GM21423 (cell line): ENCODE results near the gene HSPB7.
"Not testable (repeated sequence)": the region's sequence is repeated elsewhere in the genome, so short reads cannot be mapped to it uniquely, and the experiment has no call there.

Source experiments
- ATAC-seq: cut with Tn5 transposase; IDR thresholded peaks from one replicate; pipeline ENCODE4 v1.9.1; 2021; ENCODE audit warnings: mild to moderate bottlenecking, moderate library complexity; ENCODE audit not compliant: unreplicated experiment

HSPB7 gene

DNA sequence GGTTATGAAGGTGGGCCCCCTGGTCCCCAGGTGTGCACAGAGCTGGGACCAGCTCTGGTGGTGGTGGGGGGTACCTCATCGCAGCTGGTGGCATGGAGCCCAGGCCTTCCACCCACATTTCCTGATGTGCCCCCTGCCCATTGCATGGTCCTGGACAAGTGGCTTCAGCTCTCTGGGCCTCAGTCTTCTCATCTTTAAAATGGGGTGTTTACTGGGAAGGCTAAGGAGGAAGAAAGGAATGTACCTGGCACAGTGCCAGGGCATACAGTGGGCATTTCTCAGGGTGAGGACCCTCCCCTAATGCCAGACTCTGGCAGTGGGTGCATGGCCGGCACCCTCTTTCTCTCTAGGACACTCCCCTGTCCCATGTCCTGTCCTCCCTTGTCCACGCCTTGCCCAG is 33.2 kb upstream of the HSPB7 start:
- no peak for ATAC-seq

DNA sequence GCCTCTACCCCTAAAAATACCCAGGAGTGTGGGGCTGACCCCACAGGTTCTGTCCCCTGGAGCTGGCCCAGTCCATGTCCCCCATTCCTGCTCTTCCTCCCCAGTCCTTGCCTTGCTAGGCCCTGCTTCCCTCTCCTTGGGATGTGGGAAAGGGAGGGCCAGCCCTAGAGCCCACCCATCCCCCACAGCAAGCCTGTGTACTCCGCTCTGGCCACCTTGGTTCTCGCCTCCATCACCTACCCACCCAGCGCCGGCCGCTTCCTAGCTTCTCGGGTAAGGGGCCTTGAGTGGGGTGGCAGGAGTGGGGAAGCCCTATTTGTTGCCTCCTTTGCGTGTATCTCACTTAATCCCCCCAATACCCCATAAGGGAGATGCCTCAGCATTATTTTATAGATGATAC is 32.5 kb upstream of the HSPB7 start:
- no peak for ATAC-seq

DNA sequence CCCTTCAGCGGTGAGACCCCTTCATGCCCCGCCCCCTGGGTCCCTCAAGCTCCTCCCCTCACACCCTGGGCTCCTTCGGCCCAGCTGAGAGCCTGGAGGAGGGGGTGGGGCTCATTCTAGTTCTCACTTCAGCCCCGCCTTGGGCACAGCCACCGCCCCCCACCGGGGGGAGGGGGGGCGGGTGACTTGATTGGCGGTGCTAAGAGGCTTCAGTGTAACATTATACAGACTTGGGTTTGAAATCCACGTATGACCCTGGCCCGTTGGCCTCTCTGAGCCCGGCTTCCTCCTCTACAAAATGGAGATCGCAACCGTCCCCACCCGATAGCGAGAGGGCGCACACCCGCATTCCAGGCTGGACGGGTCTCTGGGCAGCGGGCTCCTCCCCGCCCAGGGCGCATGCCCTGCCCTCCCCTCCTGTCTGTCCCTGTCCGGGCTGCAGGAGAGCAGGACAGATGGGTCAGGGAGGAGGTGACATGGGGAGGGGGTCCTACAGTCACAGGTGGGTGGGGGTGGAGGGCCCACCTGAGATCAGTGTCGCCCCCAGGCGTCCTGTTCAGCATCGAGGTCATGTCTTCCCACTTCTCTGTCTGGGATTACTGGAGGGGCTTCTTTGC is 30.8 kb upstream of the HSPB7 start:
- ATAC-seq = no peak

DNA sequence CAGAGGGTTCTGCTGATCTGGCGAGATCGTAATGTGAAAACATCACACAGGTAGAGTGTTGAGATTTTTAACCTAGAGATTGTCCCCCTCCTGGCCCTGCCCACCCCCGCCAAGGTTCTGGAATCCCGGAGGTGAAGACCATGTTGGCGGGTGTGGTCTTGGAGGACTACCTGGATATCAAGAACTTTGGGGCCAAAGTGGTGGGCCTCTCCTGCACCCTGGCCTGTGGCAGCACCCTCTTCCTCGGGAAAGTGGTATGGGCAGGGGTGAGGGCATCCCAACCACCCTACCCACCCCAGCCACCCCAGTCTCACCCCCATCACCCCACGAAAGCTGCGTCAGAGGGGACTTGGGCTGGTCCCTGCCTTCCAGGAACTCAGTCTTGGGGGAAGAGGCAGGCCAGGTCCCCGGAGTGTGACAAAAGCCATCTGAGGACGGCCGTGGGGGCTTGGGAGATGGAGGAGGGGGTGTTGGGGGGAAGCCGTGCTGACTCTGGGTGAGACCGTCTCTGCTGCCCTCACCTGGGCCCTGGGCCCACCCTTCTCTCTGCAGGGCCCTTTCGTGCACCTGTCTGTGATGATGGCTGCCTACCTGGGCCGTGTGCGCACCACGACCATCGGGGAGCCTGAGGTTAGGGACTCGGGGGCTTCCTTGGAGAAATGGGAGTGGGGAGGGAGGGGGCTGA is 30.1 kb upstream of the HSPB7 start:
- ATAC-seq = no peak

DNA sequence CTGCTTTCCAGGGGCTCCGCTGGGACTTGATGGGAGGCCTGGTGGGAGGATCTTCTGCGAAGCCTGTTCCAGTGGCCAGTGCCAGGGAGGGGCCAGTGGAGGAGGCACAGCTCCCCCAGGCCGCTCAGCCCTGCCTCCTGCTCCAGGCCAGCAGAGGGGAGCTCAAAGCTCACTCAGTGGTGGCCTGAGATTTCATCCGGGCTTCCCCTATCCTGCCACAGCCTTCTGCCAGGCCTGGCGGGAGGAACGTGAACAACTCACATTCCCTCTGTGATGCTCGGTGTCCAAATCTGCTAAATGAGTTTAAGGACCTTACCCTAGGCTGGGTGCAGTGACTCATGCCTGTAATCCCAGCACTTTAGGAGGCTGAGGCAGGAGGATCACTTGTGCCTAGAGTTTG is 29.0 kb upstream of the HSPB7 start:
- ATAC-seq = no peak

DNA sequence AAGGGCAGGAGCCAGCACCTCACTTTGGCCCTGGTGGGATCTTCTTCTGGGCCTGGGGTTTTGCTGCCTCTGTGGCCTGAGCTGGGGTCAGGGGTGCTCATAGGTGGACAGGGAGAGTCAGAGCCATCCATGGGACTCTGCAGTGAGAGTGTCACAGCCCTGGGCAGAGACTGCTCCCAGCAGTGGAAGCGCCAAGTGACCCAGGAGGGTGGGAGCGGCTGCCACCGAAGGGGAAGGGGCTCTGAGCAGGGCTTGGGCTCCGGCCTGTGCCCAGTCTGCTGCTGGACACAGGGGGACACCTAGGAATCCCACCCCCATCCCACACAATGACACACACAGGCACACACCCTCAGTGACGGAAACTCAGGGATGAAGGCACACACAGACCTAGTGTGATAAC is 26.1 kb upstream of the HSPB7 start:
- no peak for ATAC-seq

DNA sequence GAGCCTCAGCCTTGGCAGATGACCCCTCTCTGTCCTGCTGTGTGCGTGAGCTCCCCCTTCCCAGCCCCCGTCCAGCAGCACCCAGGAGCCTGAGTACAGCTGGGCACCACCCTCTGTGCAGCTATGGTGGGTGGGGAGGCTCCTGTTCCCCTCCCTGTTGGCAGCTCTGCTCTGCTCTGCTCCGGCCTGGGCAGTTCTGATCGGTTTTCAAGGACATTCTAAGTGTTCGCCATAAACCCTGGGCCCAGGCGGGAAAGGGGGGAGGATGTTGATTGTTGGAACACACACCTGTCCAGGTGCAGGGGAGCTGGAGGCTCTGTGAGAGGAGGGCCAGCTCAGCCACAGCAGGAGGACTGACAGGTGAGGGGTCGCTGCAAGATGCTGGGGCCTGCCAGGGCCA is 25.7 kb upstream of the HSPB7 start, which contains the start of gene CLCNKB:
TSS of gene CLCNKB (plus strand) at position 262 of the 400 bp plus-strand sequence. CDS start 711 bp downstream, outside the sequence.
- ATAC-seq = no peak

DNA sequence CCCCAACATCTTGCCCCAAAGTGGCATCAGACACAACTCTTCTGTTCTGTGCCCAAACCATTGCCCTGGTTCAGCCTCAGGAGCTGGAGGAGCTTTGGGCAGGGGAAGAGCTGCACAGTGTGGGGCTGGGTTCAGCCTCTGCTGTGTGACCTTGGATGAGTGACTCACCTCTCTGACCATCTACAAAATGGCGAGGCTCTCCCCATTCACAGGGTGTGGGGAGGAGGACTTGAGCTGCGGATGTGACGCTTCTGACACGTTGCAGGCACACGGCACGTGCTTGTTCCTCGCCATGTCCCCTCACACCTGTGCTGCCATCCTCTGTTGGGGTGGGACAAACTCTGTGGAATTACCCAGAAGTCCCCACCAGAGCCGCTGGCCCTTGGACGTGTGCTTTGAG is 24.8 kb upstream of the HSPB7 start:
- not testable (repeated sequence) for ATAC-seq

DNA sequence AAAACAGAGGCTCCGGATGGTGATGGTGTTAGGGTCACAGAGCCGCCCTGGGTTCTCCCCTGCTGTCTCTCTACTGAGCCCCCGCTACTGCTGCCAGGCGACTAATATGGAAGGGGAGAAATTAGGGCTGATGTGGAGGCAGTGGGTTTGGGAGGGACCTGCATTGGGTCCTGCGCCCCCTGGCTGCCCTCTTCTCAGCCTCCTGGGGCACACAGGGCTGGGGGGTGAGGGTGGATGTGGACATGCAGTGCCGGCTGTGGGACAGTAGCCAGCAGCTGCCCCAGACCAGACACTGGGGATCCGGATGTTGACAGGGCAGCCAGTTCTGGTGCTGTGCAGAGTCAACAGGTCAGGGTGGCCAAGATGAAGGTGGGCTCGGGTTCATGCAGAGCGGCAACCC is 24.3 kb upstream of the HSPB7 start:
- no peak for ATAC-seq

DNA sequence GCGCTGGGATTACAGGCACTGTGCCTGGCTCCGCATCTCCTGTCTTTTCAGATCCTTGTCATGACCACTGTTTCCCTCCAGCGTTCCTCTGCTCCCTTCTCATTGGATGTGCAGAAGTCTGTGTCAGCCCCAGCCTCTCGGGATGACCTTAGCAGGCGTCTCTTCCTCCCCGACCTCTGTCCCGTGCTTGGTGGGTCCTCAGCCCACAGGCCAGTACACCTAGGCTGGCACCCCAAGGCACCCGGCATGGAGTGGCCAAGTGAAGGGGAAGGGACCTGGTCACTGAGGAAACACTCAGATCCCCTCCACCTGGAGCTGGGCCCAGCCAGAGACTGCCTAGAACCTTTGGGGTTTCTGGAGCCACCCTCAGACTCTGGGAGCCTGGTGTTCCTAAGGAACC is 23.4 kb upstream of the HSPB7 start:
- ATAC-seq = no peak

DNA sequence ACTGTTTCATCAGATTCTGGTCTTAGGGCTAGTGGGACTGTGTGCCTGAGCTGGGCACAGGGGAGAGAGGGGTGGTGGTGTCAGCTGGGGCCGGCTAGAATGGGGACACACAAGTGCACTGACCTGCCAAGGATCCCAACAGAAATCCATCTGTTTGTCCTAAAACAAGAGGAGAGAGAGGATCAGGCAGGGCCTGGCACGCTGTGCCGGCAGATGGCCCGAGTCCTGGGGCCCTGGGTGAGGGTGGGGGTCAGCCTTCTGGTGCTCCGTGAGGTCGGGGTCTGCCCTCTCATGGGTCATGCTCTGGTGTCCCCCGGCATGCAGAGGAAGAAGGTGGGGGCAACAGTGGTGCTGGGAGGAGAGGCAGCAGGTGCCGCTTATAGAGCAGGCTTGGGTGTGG is 22.0 kb upstream of the HSPB7 start:
- not testable (repeated sequence) for ATAC-seq

DNA sequence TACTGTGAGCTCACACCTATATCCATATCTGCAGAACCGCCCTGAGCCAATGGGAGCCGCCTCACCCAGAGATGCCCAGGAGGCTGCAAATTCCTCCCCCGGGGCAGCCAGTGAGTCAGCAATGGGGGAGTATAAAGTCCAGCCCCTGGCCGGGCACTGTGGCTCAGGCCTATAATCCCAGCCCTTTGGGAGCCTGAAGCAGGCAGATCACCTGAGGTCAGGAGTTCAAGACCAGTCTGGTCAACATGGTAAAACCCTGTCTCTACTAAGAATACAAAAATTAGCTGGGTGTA is 20.7 kb upstream of the HSPB7 start:
- no peak for ATAC-seq

DNA sequence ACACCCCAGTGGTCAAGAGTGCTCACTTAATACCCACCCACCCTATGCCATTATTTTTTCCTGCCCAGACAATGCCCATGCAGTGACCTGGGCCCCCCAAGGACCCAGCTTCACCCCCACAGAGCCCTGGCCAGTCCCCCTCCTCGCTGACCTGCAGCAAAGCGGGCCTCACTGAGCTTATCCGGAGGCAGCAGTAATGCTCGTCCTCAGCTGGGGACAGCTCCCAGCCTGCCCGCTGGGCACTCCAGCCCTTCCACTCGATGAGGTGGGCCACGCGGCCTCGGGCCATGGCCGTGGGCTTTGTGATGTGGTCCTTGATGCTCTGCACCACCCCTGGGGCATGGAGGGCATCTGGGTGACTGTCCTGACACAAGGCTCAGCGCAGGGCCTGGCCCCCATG is 18.6 kb upstream of the HSPB7 start:
- not testable (repeated sequence) for ATAC-seq

DNA sequence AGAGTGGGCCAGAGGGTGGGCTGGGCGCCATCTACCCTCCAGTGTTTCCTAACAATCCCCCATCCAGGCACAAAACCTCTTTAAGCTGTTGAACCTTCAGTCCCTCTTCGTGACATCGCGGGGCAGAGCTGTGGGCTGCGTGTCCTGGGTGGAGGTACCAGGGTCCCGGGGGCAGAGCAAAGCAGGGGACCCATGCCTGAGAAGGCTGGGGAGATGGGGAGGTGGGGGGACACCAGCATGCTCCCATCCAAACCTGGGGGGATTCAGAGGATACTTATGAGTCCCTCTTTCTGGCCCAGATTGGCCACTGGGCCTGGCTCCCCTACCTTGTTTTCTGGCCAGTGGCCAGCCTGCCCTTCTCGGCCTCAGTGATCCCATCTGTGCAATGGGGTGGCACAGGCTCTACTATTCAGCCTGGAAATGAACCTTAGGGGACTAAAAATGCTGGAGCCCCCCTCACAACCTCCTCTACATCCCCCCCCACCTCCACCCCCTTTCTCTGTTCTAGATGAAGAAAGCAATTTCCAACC is 15.3 kb upstream of the HSPB7 start:
- ATAC-seq = not testable (repeated sequence)

DNA sequence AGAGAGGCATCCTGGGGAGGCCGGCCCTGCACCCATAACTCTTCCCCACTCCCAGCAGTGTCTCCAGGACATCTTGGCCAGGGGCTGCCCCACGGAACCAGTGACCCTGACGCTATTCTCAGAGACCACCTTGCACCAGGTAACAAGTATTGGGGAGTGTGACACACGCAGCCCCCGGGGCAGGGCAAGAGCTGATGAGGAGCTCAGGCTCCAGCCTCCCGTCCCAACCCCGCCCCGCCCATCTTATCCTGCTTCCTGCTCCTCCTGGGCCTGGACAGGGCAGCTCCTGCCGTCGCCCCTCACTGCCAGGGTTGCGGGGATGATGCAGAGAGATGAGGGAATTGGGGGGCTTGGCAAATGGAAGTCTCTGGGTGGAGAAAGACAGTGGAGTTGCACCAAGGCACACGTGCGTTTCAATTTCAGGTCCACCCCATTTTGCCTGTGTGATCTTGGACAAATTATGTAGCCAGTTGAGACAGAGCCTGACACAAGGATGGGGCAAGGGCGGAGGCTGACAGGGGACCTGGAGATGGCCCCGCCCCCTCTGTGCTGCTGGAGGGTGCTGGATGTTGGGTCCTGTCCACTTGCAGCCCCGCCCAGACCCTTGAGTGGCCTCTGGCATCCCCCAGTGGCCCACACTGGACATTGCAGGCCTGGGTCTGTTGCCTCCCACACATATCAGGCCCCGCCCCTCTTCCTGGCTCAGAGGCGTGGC is 14.7 kb upstream of the HSPB7 start:
- peak; percentile 58 for ATAC-seq

DNA sequence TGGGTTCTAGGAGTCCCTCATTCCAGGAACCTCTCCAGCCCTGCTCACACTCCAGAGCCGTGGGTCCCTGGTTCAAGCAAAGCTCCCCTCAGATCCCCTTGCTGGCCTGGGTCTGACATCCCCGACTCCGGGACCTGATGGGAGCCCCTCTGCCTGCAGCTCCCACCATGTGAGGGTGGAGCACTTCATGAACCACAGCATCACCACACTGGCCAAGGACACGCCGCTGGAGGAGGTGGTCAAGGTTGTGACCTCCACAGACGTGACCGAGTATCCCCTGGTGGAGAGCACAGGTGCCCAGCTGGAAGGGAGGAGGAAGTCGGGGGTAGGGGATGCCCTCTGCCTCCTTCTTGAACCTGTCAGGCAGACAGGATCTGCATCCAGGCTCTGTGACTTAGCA is 13.7 kb upstream of the HSPB7 start:
- ATAC-seq = no peak

DNA sequence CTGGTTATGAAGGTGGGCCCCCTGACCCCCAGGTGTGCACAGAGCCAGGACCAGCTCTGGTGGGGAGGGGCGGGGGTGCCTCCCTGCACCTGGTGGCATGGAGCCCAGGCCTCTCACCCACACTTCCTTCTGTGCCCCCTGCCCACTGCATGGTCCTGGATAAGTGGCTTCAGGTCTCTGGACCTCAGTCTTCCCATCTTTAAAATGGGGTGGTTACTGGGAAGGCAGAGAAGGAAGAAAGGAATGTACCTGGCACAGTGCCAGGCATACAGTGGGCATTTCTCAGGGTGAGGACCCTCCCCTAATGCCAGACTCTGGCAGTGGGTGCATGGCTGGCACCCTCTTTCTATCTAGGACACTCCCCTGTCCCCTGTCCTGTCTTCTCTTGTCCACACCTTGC is 11.4 kb upstream of the HSPB7 start:
- no peak for ATAC-seq

DNA sequence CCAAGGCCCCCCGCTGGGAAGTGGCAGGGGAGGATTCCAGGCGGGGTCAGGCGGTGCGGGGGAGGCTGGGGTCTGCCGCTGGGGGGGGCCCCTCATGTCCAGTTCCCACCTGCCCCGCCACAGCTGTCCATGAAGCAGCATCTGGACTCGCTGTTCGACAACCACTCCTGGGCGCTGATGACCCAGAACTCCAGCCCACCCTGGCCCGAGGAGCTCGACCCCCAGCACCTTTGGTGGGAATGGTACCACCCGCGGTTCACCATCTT is 11.1 kb upstream of the HSPB7 start:
- not testable (repeated sequence) for ATAC-seq

DNA sequence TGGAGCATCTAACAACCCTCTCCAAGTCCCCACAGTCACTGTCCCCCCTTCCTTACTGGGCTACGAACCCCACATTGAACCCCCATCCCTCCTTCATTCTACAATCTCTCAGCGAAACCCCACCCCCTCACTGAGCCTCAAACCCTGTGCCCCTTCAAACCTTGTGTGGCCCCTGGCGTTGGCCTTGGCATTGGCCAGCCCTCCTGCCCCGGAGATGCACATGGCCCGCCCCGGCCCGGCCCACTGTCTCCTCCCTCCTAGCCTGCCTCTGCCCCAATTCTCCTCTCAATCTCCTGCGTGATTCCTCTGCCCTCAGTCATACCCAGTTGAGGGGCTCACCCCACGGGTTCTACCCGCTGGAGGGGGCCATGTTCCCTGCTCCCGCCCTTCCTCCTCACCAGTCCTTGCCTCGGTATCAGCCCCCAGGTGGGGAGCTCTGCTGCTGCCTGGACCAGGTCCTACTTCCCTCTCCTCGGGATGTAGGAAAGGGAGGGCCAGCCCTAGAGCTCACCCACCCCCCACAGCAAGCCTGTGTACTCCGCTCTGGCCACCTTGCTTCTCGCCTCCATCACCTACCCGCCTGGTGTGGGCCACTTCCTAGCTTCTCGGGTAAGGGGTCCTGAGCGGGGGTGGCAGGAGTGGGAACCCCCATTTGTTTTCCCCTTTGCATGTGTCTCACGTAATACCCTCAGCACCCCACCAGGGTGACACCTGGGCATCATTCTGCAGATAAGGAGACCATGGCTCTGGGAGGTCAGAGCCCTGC is 10.6 kb upstream of the HSPB7 start:
- ATAC-seq = no peak

DNA sequence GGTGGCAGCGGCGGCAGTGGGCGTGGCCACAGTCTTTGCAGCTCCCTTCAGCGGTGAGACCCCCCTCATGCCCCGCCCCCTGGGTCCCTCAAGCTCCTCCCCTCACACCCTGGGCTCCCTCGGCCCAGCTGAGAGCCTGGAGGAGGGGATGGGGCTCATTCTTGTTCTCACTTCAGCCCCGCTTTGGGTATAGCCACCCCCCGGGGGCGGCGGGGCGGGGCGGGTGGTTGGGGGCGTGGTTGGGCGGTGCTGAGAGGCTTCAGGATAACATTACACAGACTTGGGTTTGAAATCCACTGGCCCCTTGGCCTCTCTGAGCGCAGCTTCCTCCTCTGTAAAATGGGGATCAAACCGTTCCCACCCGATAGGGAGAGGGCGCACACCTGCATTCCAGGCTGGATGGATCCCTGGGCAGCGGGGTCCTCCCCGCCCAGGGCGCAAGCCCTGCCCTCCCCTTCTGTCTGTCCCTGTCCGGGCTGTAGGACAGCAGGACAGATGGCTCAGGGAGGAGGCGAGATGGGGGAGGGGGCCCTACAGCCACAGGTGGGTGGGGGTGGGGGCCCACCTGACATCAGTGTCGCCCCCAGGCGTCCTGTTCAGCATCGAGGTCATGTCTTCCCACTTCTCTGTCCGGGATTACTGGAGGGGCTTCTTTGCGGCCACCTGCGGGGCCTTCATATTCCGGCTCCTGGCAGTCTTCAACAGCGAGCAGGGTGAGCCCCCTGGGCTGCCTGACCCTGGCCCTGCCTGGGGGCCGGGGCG is 9.1 kb upstream of the HSPB7 start:
- ATAC-seq = no peak

DNA sequence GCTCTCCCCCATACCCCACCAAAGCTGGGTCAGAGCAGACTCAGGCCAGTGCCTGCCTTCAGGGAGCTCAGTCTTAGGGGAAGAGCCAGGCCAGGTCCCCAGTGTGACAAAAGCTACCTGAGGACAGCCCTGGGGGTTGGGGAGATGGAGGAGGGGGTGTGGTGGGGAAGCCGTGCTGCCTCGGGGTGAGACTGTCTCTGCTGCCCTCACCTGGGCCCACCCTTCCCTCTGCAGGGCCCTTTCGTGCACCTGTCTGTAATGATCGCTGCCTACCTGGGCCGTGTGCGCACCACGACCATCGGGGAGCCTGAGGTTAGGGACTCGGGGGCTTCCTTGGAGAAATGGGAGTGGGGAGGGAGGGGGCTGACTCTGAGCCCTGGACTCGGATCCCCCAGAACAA is 8.5 kb upstream of the HSPB7 start:
- ATAC-seq = not testable (repeated sequence)
